ENCODE measurements around the gene HOXC11.

The HOXC11 gene

DNA sequence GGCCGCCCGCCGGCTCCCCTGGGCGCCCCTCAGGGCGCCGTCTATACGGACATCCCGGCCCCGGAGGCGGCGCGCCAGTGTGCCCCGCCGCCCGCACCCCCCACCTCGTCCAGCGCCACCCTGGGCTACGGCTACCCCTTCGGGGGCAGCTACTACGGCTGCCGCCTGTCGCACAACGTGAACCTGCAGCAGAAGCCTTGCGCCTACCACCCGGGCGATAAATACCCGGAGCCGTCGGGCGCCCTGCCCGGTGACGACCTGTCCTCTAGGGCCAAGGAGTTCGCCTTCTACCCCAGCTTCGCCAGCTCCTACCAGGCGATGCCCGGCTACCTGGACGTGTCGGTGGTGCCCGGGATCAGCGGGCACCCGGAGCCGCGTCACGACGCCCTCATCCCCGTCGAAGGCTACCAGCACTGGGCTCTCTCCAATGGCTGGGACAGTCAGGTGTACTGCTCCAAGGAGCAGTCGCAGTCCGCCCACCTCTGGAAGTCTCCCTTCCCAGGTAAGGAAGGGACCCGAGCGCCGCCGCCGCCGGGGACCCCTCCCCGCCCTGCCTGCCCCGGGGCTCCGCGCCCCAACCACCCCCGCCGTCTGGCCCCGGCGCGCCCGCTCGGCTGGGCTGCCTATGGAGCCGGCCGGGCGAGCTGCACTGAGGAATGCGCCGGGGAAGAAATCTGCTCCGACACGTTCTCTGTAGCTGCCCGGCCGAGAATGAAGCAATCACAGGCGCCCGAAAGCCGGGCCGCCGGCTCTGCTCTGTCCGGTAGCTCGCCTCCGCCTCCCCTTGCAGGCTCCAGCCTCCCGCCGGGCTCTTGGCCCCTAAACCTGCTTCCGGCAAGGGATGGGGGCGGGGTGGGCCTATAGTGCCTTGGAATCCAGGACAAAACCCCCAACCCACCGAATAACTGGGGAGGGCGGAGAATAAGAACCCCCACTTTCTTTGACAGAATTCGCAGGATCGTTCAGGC is 33.5 kb upstream of the HOXC11 start:
- TF ChIP-seq, protein P1, sequence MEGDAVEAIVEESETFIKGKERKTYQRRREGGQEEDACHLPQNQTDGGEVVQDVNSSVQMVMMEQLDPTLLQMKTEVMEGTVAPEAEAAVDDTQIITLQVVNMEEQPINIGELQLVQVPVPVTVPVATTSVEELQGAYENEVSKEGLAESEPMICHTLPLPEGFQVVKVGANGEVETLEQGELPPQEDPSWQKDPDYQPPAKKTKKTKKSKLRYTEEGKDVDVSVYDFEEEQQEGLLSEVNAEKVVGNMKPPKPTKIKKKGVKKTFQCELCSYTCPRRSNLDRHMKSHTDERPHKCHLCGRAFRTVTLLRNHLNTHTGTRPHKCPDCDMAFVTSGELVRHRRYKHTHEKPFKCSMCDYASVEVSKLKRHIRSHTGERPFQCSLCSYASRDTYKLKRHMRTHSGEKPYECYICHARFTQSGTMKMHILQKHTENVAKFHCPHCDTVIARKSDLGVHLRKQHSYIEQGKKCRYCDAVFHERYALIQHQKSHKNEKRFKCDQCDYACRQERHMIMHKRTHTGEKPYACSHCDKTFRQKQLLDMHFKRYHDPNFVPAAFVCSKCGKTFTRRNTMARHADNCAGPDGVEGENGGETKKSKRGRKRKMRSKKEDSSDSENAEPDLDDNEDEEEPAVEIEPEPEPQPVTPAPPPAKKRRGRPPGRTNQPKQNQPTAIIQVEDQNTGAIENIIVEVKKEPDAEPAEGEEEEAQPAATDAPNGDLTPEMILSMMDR (IDR thresholded peaks at IDR 0.05), result no peak

DNA sequence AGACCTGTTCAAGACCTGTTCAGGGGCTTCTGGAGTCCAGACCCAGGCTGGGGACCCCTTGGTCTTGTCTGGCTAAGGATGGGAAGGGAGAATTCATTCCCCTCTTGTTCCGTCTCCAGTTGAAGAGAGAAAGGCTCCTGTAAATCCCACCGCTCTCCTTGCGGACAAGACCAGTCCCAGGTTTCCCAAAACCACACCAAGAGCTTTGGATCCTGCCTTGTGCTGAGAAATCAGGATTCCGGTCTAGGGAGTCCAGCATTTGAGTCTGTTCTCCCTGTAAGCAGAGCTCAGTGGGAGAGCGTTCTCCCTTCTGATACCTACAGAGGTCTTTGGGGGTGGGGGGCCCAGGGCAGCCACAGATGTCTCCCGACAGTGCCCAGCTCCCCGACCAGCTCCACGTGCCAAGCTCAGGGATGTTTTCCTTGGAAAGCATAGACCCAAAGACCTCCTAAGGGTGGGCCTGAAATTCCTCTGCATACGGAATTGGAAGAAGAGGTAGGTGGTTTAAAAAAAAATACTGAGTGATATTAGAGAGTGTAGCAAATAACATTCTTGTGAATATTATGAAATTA is 32.4 kb upstream of the HOXC11 start:
- TF ChIP-seq, protein P1 (IDR thresholded peaks at IDR 0.05), result no peak

DNA sequence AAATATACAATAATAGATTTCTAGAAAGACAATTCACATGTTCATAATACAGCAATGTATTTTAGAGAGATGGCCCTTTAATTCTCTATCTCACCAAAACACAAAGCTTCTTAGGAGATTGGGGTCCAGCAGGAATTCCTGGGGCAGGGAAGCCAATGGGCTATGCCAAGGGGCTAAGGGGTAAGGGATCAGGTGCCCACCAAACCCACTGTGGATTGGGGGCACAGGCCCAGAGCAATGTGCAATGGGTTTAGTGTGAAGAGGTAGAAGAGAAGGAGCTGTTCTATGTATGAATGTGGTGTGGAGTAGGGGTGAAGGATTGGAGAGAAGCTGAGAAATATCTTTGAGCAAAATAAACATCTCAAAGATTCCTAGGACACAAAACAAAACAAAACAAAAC is 31.7 kb upstream of the HOXC11 start:
- TF ChIP-seq, protein P1 (IDR thresholded peaks at IDR 0.05), result no peak

DNA sequence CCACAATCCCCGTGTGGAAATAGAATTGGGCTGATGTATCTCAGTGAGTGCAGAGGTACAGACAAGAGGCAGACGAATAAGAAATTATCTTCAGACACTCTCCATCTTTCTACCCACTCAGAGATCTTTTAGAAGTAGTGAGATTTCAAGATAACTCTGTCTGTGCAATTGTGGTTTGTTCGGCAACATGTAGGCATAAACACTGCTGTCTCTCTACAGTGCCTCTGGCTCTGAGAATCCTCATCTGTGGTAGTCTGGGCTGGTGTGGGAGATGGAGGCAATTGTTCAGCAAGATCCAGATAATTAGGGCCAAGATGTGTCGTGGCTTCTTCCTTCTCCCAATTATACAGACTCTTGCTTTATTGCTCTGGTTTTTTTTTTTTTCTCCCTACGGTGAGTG is 31.2 kb upstream of the HOXC11 start:
- TF ChIP-seq, protein P1 (IDR thresholded peaks at IDR 0.05), result no peak

DNA sequence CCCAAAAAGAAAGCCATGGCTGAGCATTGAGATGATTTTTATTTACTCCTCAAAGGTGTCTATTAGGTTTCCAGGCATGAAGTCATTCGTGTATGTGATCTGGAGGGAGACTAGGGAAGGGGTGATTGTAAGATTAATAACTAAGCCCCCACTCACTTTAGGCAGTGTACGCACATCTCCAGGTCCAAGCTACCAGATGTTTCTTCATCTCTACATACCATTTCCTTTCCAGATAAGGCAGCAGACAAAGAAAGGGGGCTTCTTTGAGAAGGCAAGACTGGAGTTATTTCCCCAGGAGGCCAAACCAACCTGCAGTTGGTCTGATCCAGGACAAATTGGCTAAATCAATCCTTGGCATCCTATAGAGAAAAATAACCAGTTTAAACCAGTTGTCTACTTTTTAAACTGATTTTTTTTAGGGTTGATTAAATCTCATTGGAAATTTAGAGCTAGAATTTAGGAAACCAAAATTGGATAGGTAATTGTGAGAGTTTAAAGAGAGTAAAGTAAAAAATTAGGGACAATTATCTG is 30.4 kb upstream of the HOXC11 start:
- TF ChIP-seq, protein P1 (IDR thresholded peaks at IDR 0.05), result no peak

DNA sequence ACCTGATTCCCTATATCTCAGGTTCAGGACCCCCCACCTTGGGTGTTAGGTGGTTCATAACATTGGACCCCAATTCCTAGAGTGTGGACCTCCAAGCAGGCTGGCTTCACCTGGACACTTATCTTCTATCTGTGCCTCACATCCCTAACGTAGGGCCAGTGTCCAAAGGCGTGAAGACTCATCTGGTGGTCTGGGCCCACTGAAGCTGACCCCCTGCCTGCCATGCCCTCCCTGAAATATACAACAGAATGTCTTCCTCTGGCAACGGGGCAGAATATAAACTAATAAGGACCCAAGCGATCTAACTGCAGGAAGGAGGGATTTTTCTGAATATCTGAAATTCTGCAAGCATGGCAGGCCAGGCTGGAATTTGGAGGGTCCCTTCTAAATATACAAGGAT is 28.7 kb upstream of the HOXC11 start:
- TF ChIP-seq, protein P1 (IDR thresholded peaks at IDR 0.05), result no peak

DNA sequence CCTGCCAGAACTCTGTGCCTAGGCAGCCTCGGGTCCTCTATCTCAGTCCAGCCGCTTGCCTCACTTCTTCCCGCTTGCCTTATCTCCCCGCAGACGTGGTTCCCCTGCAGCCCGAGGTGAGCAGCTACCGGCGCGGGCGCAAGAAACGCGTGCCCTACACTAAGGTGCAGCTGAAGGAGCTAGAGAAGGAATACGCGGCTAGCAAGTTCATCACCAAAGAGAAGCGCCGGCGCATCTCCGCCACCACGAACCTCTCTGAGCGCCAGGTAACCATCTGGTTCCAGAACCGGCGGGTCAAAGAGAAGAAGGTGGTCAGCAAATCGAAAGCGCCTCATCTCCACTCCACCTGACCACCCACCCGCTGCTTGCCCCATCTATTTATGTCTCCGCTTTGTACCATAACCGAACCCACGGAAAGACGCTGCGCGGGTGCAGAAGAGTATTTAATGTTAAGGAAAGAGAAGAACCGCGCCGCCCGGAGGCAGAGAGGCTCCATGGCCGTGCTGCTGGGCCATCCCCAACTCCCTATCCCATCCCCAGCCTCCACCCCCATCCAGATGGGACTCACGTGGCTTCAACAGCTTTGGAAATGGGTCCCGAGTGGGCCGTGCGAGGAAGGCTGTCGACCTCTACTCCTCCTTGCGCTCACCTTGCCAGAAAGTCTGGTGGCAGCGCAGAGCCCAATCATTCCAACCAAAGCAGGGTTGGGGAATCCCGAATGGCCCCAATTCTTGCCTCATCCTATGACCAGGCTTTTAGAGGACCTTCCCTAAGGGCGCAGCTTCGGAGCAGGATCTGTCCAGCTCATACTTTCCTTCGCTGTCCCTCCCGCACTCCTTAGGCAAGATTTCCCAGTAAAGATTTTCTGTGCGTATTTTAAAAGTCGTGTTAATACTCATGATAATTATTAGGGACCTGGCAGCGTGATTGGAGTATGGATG is 27.7 kb upstream of the HOXC11 start:
- TF ChIP-seq, protein P1 (IDR thresholded peaks at IDR 0.05), result no peak
